Measurements from ENCODE around the gene SNAI1. TPM values are rescaled to one million over a fixed set of nuclear protein-coding genes. Genes with fewer than 3 reads are reported as not detected.

SNAI1 gene
- total RNA-seq, 1 experiment from 2014 or later: 4.1 TPM

DNA sequence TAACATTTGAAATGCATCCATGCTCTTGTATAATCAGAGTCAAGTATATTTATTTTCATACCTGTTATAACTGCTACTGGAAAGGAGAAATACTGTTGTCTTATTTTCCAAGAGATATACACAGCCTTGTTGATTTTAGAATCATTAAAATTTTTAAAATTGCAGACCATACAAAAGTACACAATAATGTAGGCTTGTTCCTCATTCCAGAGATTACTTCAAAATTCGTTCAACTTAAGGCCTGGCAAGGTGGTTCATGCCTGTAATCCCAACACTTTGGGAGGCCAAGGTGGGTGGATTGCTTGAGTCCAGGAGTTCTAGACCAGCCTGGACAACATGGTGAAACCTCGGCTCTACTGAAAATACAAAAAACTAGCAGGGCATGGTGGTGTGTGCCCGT, 40.5 kb upstream of the SNAI1 start:
- DNase-seq (ENCODE audit: low spot score): no peak
- POLR2A ChIA-PET (ENCODE audit: low non-redundant PET): no interaction called here
- no peak overlapping the region for H3K4me3 ChIP-seq (ENCODE audit: low read depth, low read length, poor library complexity, severe bottlenecking)
- TF ChIP-seq, protein P1, sequence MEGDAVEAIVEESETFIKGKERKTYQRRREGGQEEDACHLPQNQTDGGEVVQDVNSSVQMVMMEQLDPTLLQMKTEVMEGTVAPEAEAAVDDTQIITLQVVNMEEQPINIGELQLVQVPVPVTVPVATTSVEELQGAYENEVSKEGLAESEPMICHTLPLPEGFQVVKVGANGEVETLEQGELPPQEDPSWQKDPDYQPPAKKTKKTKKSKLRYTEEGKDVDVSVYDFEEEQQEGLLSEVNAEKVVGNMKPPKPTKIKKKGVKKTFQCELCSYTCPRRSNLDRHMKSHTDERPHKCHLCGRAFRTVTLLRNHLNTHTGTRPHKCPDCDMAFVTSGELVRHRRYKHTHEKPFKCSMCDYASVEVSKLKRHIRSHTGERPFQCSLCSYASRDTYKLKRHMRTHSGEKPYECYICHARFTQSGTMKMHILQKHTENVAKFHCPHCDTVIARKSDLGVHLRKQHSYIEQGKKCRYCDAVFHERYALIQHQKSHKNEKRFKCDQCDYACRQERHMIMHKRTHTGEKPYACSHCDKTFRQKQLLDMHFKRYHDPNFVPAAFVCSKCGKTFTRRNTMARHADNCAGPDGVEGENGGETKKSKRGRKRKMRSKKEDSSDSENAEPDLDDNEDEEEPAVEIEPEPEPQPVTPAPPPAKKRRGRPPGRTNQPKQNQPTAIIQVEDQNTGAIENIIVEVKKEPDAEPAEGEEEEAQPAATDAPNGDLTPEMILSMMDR (conservative IDR thresholded peaks at IDR 0.05; ENCODE audit: low read depth, low read length): no peak
- no TSS peak for BruUV-seq (replicated peaks)
- intact Hi-C loops (cut with micrococcal nuclease; ENCODE audit: unreplicated experiment): no loop called here
- H3K27me3 ChIP-seq (replicated peaks; ENCODE audit: insufficient read depth, low read depth, low read length, poor library complexity): no peaks in the 10 kb centered on the region
- no peaks in the 10 kb centered on the region for H3K9me3 ChIP-seq (ENCODE audit: low read depth, low read length, poor library complexity, severe bottlenecking)
- H3K36me3 ChIP-seq (ENCODE audit: insufficient read depth, low read length, poor library complexity, severe bottlenecking): peaks cover 62% of the 10 kb centered on the region
- H3K27ac ChIP-seq (ENCODE audit: low read depth, low read length, poor library complexity, severe bottlenecking): no peak overlapping the region
- H3K4me1 ChIP-seq (ENCODE audit: insufficient read depth, low read length, poor library complexity, severe bottlenecking): peaks cover 14% of the 10 kb centered on the region
- CTCF ChIA-PET: no interaction called here

DNA sequence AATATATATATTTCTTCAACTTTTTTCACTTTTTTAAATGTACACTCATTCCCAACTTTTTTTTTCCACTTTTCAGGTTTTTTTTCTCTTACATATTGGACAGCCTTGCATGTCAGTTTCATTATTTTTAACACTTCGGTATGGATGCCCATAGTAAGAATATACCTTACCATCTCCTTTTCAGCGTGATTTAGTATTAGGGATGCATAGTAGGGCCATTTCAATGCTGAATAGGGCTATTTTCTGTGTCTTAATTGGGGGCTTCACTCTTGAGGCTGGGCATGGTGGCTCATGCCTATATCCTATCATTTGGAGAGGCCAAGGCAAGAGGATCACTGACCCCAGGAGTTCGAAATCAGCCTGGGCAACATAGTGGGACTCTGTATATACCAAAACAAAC, 39.8 kb upstream of the SNAI1 start:
- CTCF ChIA-PET: no interaction called here
- TF ChIP-seq, protein P1 (conservative IDR thresholded peaks at IDR 0.05; ENCODE audit: low read depth, low read length): no peak
- TF ChIP-seq EZH2 (IDR thresholded peaks at IDR 0.05; ENCODE audit: borderline replicate concordance, low read depth, low read length, poor library complexity, severe bottlenecking): no peak
- no peaks in the 10 kb centered on the region for H3K27me3 ChIP-seq (replicated peaks; ENCODE audit: insufficient read depth, low read depth, low read length, poor library complexity)
- POLR2A ChIA-PET (ENCODE audit: low non-redundant PET): interaction anchor here (0.5 kb wide), 1 partner anchor 252 kb away, joined by 3 read pairs; no protein-coding TSS in a partner anchor
- peaks cover 64% of the 10 kb centered on the region for H3K36me3 ChIP-seq (ENCODE audit: insufficient read depth, low read length, poor library complexity, severe bottlenecking)
- BruUV-seq (replicated peaks): no TSS peak
- intact Hi-C loops (cut with micrococcal nuclease; ENCODE audit: unreplicated experiment): no loop called here
- H3K27ac ChIP-seq (ENCODE audit: low read depth, low read length, poor library complexity, severe bottlenecking): no peak overlapping the region
- no peak overlapping the region for H3K4me3 ChIP-seq (ENCODE audit: low read depth, low read length, poor library complexity, severe bottlenecking)
- no peaks in the 10 kb centered on the region for H3K9me3 ChIP-seq (ENCODE audit: low read depth, low read length, poor library complexity, severe bottlenecking)
- H3K4me1 ChIP-seq (ENCODE audit: insufficient read depth, low read length, poor library complexity, severe bottlenecking): peaks cover 8% of the 10 kb centered on the region
- DNase-seq (ENCODE audit: low spot score): no peak

DNA sequence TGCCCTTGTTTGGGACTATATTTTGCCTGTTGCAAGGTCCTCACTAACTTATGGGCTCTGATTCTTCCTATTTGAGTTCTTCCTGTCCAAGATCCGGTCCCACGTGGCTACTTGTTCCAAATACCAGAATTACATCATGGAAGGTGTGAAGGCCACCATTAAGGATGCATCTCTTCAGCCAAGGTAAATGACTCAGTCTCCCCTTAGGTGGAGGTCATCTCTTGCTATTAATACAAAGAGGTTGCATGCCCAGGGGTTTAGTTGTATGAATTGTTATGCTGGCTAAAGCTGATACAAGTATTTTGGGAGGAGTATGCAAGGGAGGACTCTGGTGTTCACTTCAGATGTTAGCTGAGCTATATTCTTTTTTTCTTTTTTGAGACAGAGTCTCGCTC, 37.5 kb upstream of the SNAI1 start:
- no peak for DNase-seq (ENCODE audit: low spot score)
- no peaks in the 10 kb centered on the region for H3K9me3 ChIP-seq (ENCODE audit: low read depth, low read length, poor library complexity, severe bottlenecking)
- peaks cover 65% of the 10 kb centered on the region for H3K36me3 ChIP-seq (ENCODE audit: insufficient read depth, low read length, poor library complexity, severe bottlenecking)
- TF ChIP-seq EZH2 (IDR thresholded peaks at IDR 0.05; ENCODE audit: borderline replicate concordance, low read depth, low read length, poor library complexity, severe bottlenecking): no peak
- TF ChIP-seq, protein P1 (conservative IDR thresholded peaks at IDR 0.05; ENCODE audit: low read depth, low read length): no peak
- H3K27ac ChIP-seq (ENCODE audit: low read depth, low read length, poor library complexity, severe bottlenecking): no peak overlapping the region
- no peaks in the 10 kb centered on the region for H3K27me3 ChIP-seq (replicated peaks; ENCODE audit: insufficient read depth, low read depth, low read length, poor library complexity)
- BruUV-seq (replicated peaks): no TSS peak
- H3K4me1 ChIP-seq (ENCODE audit: insufficient read depth, low read length, poor library complexity, severe bottlenecking): no peaks in the 10 kb centered on the region
- H3K4me3 ChIP-seq (ENCODE audit: low read depth, low read length, poor library complexity, severe bottlenecking): no peak overlapping the region
- ChIA-PET CTCF (no interaction called here), POLR2A (ENCODE audit: low non-redundant PET) (no interaction called here)
- intact Hi-C loops (cut with micrococcal nuclease; ENCODE audit: unreplicated experiment): no loop called here
